ENCODE measurements around the gene PHACTR2. TPM values are rescaled to one million over a fixed set of nuclear protein-coding genes. Genes with fewer than 3 reads are reported as not detected.

The PHACTR2 gene
- total and polyA plus RNA-seq, 2 of the 13 experiments (the other 11 are each of a cell fraction or from before 2014, with no cell fraction given): 11.3 to 28.2 TPM

- peak; percentile 95 for TF ChIP-seq MXD1 (CRISPR knock-in tag; IDR thresholded peaks at IDR 0.05)
- TF ChIP-seq POGK (CRISPR knock-in tag; conservative IDR thresholded peaks at IDR 0.05): peak; percentile 68; the same call in 1 of the 2 replicates
- peak; percentile 52; the same call in 1 of the 2 replicates for TF ChIP-seq ZNF777 (CRISPR knock-in tag; IDR thresholded peaks at IDR 0.05)
- peak; percentile 23; the same call in 1 of the 2 replicates for TF ChIP-seq ESRRA (CRISPR knock-in tag; IDR thresholded peaks at IDR 0.05; ENCODE audit: low read depth)
- TF ChIP-seq KLF15 (CRISPR knock-in tag; IDR thresholded peaks at IDR 0.05; ENCODE audit: borderline replicate concordance): peak; percentile 78; the same call in 1 of the 2 replicates
- TF ChIP-seq ZNF687 (CRISPR knock-in tag; IDR thresholded peaks at IDR 0.05): peak; percentile 92
- TF ChIP-seq AKAP8 (CRISPR knock-in tag; IDR thresholded peaks at IDR 0.05): 0 out of 2 replicates have a peak, but pooled peaks have one; percentile 38
- TF ChIP-seq TOE1 (CRISPR knock-in tag; IDR thresholded peaks at IDR 0.05): no peak
- TF ChIP-seq ZNF335 (CRISPR knock-in tag; IDR thresholded peaks at IDR 0.05): no peak
- TF ChIP-seq ZFP91 (CRISPR knock-in tag; IDR thresholded peaks at IDR 0.05; ENCODE audit: borderline replicate concordance): peak; percentile 99
- 0 out of 2 replicates have a peak, but pooled peaks have one; percentile 35 for TF ChIP-seq HMG20B (CRISPR knock-in tag; conservative IDR thresholded peaks at IDR 0.05)
- TF ChIP-seq KDM4B (CRISPR knock-in tag; IDR thresholded peaks at IDR 0.05): 0 out of 2 replicates have a peak, but pooled peaks have one; percentile 31
- peak; percentile 68; the same call in 1 of the 2 replicates for TF ChIP-seq ZFP82 (CRISPR knock-in tag; IDR thresholded peaks at IDR 0.05; ENCODE audit: borderline replicate concordance)
- peak; percentile 62 for TF ChIP-seq YY1 (IDR thresholded peaks at IDR 0.05; ENCODE audit: insufficient read depth, insufficient replicate concordance, low read depth, low read length)
- no peak for TF ChIP-seq NFE2L1 (CRISPR knock-in tag; IDR thresholded peaks at IDR 0.05; ENCODE audit: borderline replicate concordance)
- peak; percentile 79 for TF ChIP-seq NR2F6 (IDR thresholded peaks at IDR 0.05)
- peak; percentile 92 for TF ChIP-seq NR2F6 (CRISPR knock-in tag; IDR thresholded peaks at IDR 0.05)
- TF ChIP-seq FOXK1 (CRISPR knock-in tag; IDR thresholded peaks at IDR 0.05; ENCODE audit: borderline replicate concordance, low read depth): no peak
- peak; percentile 73; the same call in 1 of the 2 replicates for TF ChIP-seq ARHGAP35 (CRISPR knock-in tag; IDR thresholded peaks at IDR 0.05; ENCODE audit: borderline replicate concordance)
- TF ChIP-seq HOXA3 (CRISPR knock-in tag; IDR thresholded peaks at IDR 0.05): peak; percentile 81; the same call in 1 of the 2 replicates
- TF ChIP-seq TOPORS (CRISPR knock-in tag; IDR thresholded peaks at IDR 0.05): peak; percentile 94; the same call in 1 of the 2 replicates
Observed at GRCh38 chr6:143677891-143678791, at the start of gene PHACTR2 (continued).

Data from HepG2 (cell line).